HepG2 (cell line): Measurements from ENCODE around the gene HPS1. TPM values are rescaled to one million over a fixed set of nuclear protein-coding genes. Genes with fewer than 3 reads are reported as not detected.

ENCODE experiments used
- AFF4 ChIP-seq: sonication (generic); formaldehyde crosslinking; IDR thresholded peaks from 2 replicates; pipeline ENCODE4 v1.4.0; 2020; ENCODE audit warnings: missing genetic modification reagents
- DMAP1 ChIP-seq: IDR thresholded peaks from 2 replicates; pipeline ENCODE4 v1.6.1; 2016
- FOXP4 ChIP-seq: sonication (generic); formaldehyde crosslinking; IDR thresholded peaks from 2 replicates; pipeline ENCODE4 v1.4.0; 2020; ENCODE audit warnings: missing genetic modification reagents
- HNRNPH1 ChIP-seq: fragments of 200-400 bp; formaldehyde crosslinking; optimal IDR thresholded peaks from 2 replicates; pipeline ENCODE3; 2017; ENCODE audit warnings: mild to moderate bottlenecking, low read depth, low read length
- MEF2D ChIP-seq: sonication (generic); formaldehyde crosslinking; IDR thresholded peaks from 2 replicates; pipeline ENCODE4 v1.5.1; 2020; ENCODE audit warnings: mild to moderate bottlenecking, missing genetic modification reagents
- MIXL1 ChIP-seq: IDR thresholded peaks from 2 replicates; pipeline ENCODE4 v1.6.1; 2016
- REXO4 ChIP-seq: sonication (generic); formaldehyde crosslinking; IDR thresholded peaks from 2 replicates; pipeline ENCODE4 v1.8.0; 2022; ENCODE audit warnings: missing genetic modification reagents, mild to moderate bottlenecking, borderline replicate concordance
- TFE3 ChIP-seq: IDR thresholded peaks from 2 replicates; pipeline ENCODE4 v1.6.1; 2016
- WIZ ChIP-seq: sonication (generic); formaldehyde crosslinking; IDR thresholded peaks from 2 replicates; pipeline ENCODE4 v1.5.1; 2020; ENCODE audit warnings: mild to moderate bottlenecking, missing genetic modification reagents
- ZKSCAN1 ChIP-seq: fragments of 150-350 bp; IDR thresholded peaks from 2 replicates; pipeline ENCODE4 v1.6.1; 2014; ENCODE audit warnings: low read length
- ZMAT3 ChIP-seq: sonication (generic); formaldehyde crosslinking; conservative IDR thresholded peaks from 2 replicates; pipeline ENCODE4 v1.7.0; 2021; ENCODE audit warnings: missing genetic modification reagents
- ZNF274 ChIP-seq: sonication (generic); formaldehyde crosslinking; IDR thresholded peaks from 2 replicates; pipeline ENCODE4 v1.5.1; 2020; ENCODE audit warnings: mild to moderate bottlenecking, missing genetic modification reagents
- ZNF280D ChIP-seq: sonication (generic); formaldehyde crosslinking; IDR thresholded peaks from 2 replicates; pipeline ENCODE4 v1.5.1; 2020; ENCODE audit warnings: mild to moderate bottlenecking, missing genetic modification reagents
- ZNF639 ChIP-seq: conservative IDR thresholded peaks from 2 replicates; pipeline ENCODE4 v1.6.1; 2018; ENCODE audit warnings: missing genetic modification reagents
- polyA plus RNA-seq, 8 experiments: library from polyadenylated mRNA; depleted of rRNA in 3 of 8; stranded (reverse) in 7 of 8; unstranded in 1 of 8; fragments of >200 nt; fragmentation: Illumina TruSeq in 4 of 8; extraction: Trizol in 4 of 8; gene quantifications; 2 replicates each; pipeline versions ENCODE4 v1.2.1 to v1.2.3, GENCODE V29; 2011 to 2016; ENCODE audit warnings: low read depth in 4 of 8, missing spikeins in 1 of 8, mixed read lengths in 1 of 8; ENCODE audit not compliant: insufficient read depth in 1 of 8
- total RNA-seq, 5 experiments: library from RNA; depleted of rRNA; stranded (reverse); fragments of >200 nt; fragmentation: Illumina TruSeq; extraction: Trizol; gene quantifications; 2 replicates each; pipeline ENCODE4 v1.2.3, GENCODE V29; 2016; ENCODE audit warnings: low read depth in 1 of 5

Gene HPS1
- total and polyA plus RNA-seq, 2 of the 13 experiments (the other 11 are each of a cell fraction or from before 2014, with no cell fraction given): 24.6 to 25.8 TPM

GRCh38 chr10:98414932-98415730, 31.6 kb downstream of the HPS1 start, which contains the start of gene PYROXD2 (continued):
- TF ChIP-seq AFF4 (CRISPR knock-in tag) (0 out of 2 replicates have a peak, but pooled peaks have one; percentile 44), ZMAT3 (CRISPR knock-in tag) (peak; percentile 53; the same call in 1 of the 2 replicates), REXO4 (CRISPR knock-in tag) (no peak), HNRNPH1 (no peak), MEF2D (CRISPR knock-in tag) (peak; percentile 80; the same call in 1 of the 2 replicates), ZNF274 (CRISPR knock-in tag) (peak; percentile 93), ZNF280D (CRISPR knock-in tag) (0 out of 2 replicates have a peak, but pooled peaks have one; percentile 87), ZKSCAN1 (no peak), TFE3 (CRISPR knock-in tag) (0 out of 2 replicates have a peak, but pooled peaks have one; percentile 36), WIZ (no peak), MIXL1 (CRISPR knock-in tag) (peak; percentile 45; the same call in 1 of the 2 replicates), FOXP4 (CRISPR knock-in tag) (peak; percentile 34; the same call in 1 of the 2 replicates), DMAP1 (CRISPR knock-in tag) (peak; percentile 67; the same call in 1 of the 2 replicates), ZNF639 (CRISPR knock-in tag) (no peak)
